HG03196 (cell line): ENCODE data around the gene DEDD.
"Not testable (repeated sequence)": the region's sequence is repeated elsewhere in the genome, so short reads cannot be mapped to it uniquely, and the experiment has no call there.

ENCODE experiments used
- ATAC-seq: cut with Tn5 transposase; IDR thresholded peaks from one replicate; pipeline ENCODE4 v1.9.1; 2021; ENCODE audit not compliant: unreplicated experiment

DEDD gene

GRCh38 chr1:161130266-161130665 lies 2.2 kb downstream of the DEDD start:
- no peak for ATAC-seq

- no peak for ATAC-seq
These were observed 3.7 kb downstream of the DEDD start for GRCh38 chr1:161128591-161129420.

GRCh38 chr1:161127649-161128048 lies 4.8 kb downstream of the DEDD start:
- ATAC-seq, result no peak

GRCh38 chr1:161122967-161123366 lies 9.5 kb downstream of the DEDD start:
- ATAC-seq, result no peak

GRCh38 chr1:161121834-161122233 lies 10.6 kb downstream of the DEDD start:
- ATAC-seq, result no peak

- no peak for ATAC-seq
These were observed 11.3 kb downstream of the DEDD start for GRCh38 chr1:161121042-161121650.

- ATAC-seq, result peak; percentile 38
These were observed 13.2 kb downstream of the DEDD start for GRCh38 chr1:161119092-161119903.

- peak; percentile 78 for ATAC-seq
These were observed 14.5 kb downstream of the DEDD start, which contains the start of the genes NIT1 and PFDN2 for GRCh38 chr1:161117759-161118581. TSS of gene NIT1 (plus strand) at chr1:161118105. CDS start at chr1:161118177, 72 bp downstream. TSS of gene PFDN2 (minus strand) at chr1:161118037. CDS start at chr1:161118026, 11 bp downstream.

- not testable (repeated sequence) for ATAC-seq
These were observed 16.5 kb downstream of the DEDD start for GRCh38 chr1:161115961-161116360.

- ATAC-seq, result no peak
These were observed 17.2 kb downstream of the DEDD start for GRCh38 chr1:161115132-161115711.

GRCh38 chr1:161114556-161114955 lies 17.9 kb downstream of the DEDD start:
- no peak for ATAC-seq

GRCh38 chr1:161113915-161114314 lies 18.6 kb downstream of the DEDD start:
- ATAC-seq, result no peak

- ATAC-seq, result no peak
These were observed 20.9 kb downstream of the DEDD start for GRCh38 chr1:161111527-161111926.

- no peak for ATAC-seq
These were observed 21.4 kb downstream of the DEDD start for GRCh38 chr1:161111117-161111516.

GRCh38 chr1:161106431-161106830 lies 26.0 kb downstream of the DEDD start:
- no peak for ATAC-seq

GRCh38 chr1:161100556-161100955 lies 31.9 kb downstream of the DEDD start:
- ATAC-seq, result no peak

GRCh38 chr1:161099090-161099802 lies 33.2 kb downstream of the DEDD start:
- no peak for ATAC-seq

- peak; percentile 50 for ATAC-seq
These were observed 34.0 kb downstream of the DEDD start, which contains the start of gene KLHDC9 for GRCh38 chr1:161098210-161099068. TSS of gene KLHDC9 (plus strand) at chr1:161098361. CDS start at chr1:161098536, 175 bp downstream.
